Ovary (tissue), 3 donors: ENCODE data around the gene PACSIN3.

Source experiments
- CTCF ChIP-seq, 3 donors: fragments of 450-650 bp in 2 of 3; fragments of 200-600 bp in 1 of 3; IDR thresholded peaks; one replicate each; pipeline versions ENCODE4 v1.5.1 to v1.8.0; 2016 to 2022; ENCODE audit warnings: antibody characterized with exemption in 3 of 3, mild to moderate bottlenecking in 1 of 3
- EP300 ChIP-seq: sonication (generic); formaldehyde crosslinking; IDR thresholded peaks from one replicate; pipeline ENCODE4 v1.6.1; 2017; ENCODE audit warnings: antibody characterized with exemption
- POLR2A ChIP-seq: fragments of 450-650 bp; IDR thresholded peaks from one replicate; pipeline ENCODE4 v1.6.1; 2017; ENCODE audit warnings: antibody characterized with exemption, mild to moderate bottlenecking, moderate library complexity
- donor health status: DM: no; HTN: no; CAD: no.

GRCh38 chr11:47183031-47183856 lies 3.0 kb downstream of the PACSIN3 start:
- TF ChIP-seq CTCF (IDR thresholded peaks at IDR 0.05) (no peak), POLR2A (no peak), EP300 (no peak)
